Cardiac muscle cell (in vitro differentiated cells and primary cell): ENCODE results near the gene PTPN22. TPM values are rescaled to one million over a fixed set of nuclear protein-coding genes. Genes with fewer than 3 reads are reported as not detected.
A peak's percentile ranks its signal among the peaks of the same experiment; 100 is the strongest.

Source experiments
- DNase-seq, 2 donors: peaks; one replicate each; pipeline versions ENCODE4 v3.0.0 to v3.0.0-alpha.2; 2010 to 2017; ENCODE audit warnings: low read depth in 1 of 2, low spot score in 1 of 2
- H3K27ac ChIP-seq: fragments of 200-600 bp; sonication (generic); 2 replicates; pipeline ENCODE4 v1.5.1; 2016
- H3K27me3 ChIP-seq: fragments of 200-600 bp; sonication (generic); 2 replicates; pipeline ENCODE4 v1.6.0; 2016; ENCODE audit warnings: control low read depth
- H3K36me3 ChIP-seq: fragments of 200-600 bp; sonication (generic); 2 replicates; pipeline ENCODE4 v1.5.1; 2016; ENCODE audit warnings: control low read depth
- H3K4me1 ChIP-seq: fragments of 200-600 bp; sonication (generic); 2 replicates; pipeline ENCODE4 v1.8.1; 2017; ENCODE audit warnings: low read depth, mild to moderate bottlenecking, mixed run types
- H3K4me3 ChIP-seq: fragments of 200-600 bp; sonication (generic); 2 replicates; pipeline ENCODE4 v1.5.1; 2016; ENCODE audit warnings: mild to moderate bottlenecking
- H3K9me3 ChIP-seq: fragments of 200-600 bp; sonication (generic); 2 replicates; pipeline ENCODE4 v1.5.1; 2017; ENCODE audit warnings: low read depth, mild to moderate bottlenecking, control low read depth
- polyA plus RNA-seq: library from polyadenylated mRNA; unstranded; fragments of >200 nt; fragmentation: Nextera tagmentation; extraction: Ambion mirVana; gene quantifications from 2 replicates; pipeline ENCODE4 v1.2.1, GENCODE V29; 2016
- total RNA-seq: library from RNA; depleted of rRNA; stranded (reverse); fragments of >200 nt; gene quantifications from 2 replicates; pipeline ENCODE4 v1.2.3, GENCODE V29; 2016
- TF ChIP-seq, protein P1 (sequence below): IDR thresholded peaks from 2 replicates; pipeline ENCODE4 v1.5.1; 2012; ENCODE audit warnings: low read depth, mild to moderate bottlenecking, low read length

Gene PTPN22
- total and polyA plus RNA-seq, 2 experiments from 2014 or later: not detected

DNA sequence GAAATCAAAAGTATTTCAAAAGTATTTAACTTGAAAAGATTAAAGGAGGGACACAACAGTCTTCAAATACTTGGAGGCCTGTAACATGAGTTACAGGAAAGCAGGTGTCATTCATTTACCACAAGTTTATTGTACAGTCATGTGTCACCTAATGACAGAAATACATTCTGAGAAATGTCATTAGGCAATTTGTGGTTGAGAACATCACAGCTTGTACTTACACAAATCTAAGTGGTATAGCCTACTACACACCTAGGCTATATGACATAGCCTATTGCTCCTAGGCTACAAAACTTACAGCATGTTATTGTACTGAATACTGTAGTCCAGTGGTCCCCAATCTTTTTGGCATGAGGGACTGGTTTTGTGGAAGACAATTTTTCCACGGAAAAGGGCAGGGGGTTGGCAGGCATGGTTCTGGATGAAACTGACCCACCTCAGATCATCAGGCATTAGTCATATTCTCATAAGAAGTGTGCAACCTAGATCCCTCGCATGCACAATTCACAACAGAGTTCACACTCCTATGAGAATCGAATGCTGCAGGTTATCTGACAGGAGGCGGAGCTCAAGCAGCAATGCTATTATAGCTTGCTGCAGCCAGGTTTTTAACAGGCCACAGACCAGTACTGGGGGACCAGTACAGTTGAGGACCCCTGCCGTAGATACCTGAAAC is 87.3 kb downstream of the PTPN22 start:
- Histone ChIP-seq H3K9me3 (no peaks in the 10 kb centered on the region), H3K36me3 (no peaks in the 10 kb centered on the region), H3K4me1 (peaks cover 23% of the 10 kb centered on the region), H3K27me3 (no peaks in the 10 kb centered on the region), H3K4me3 (no peak overlapping the region), H3K27ac (peak overlapping the region; percentile 3)
- TF ChIP-seq, protein P1, sequence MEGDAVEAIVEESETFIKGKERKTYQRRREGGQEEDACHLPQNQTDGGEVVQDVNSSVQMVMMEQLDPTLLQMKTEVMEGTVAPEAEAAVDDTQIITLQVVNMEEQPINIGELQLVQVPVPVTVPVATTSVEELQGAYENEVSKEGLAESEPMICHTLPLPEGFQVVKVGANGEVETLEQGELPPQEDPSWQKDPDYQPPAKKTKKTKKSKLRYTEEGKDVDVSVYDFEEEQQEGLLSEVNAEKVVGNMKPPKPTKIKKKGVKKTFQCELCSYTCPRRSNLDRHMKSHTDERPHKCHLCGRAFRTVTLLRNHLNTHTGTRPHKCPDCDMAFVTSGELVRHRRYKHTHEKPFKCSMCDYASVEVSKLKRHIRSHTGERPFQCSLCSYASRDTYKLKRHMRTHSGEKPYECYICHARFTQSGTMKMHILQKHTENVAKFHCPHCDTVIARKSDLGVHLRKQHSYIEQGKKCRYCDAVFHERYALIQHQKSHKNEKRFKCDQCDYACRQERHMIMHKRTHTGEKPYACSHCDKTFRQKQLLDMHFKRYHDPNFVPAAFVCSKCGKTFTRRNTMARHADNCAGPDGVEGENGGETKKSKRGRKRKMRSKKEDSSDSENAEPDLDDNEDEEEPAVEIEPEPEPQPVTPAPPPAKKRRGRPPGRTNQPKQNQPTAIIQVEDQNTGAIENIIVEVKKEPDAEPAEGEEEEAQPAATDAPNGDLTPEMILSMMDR: no peak
- no peak for DNase-seq

- TF ChIP-seq, protein P1: no peak
- Histone ChIP-seq H3K36me3 (no peaks in the 10 kb centered on the region), H3K4me3 (no peak overlapping the region), H3K4me1 (peaks cover 23% of the 10 kb centered on the region), H3K9me3 (no peaks in the 10 kb centered on the region), H3K27me3 (no peaks in the 10 kb centered on the region), H3K27ac (no peak overlapping the region)
- DNase-seq: peak in 1 of 2 donors; percentile 80
Observed at GRCh38 chr1:113783254-113784103, 88.0 kb downstream of the PTPN22 start.

GRCh38 chr1:113782406-113782805 is 89.1 kb downstream of the PTPN22 start:
- no peak overlapping the region for H3K27ac ChIP-seq
- no peak overlapping the region for H3K4me3 ChIP-seq
- H3K4me1 ChIP-seq: peaks cover 23% of the 10 kb centered on the region
- TF ChIP-seq, protein P1: no peak
- peak in 1 of 2 donors; percentile 22 for DNase-seq
- H3K9me3 ChIP-seq: no peaks in the 10 kb centered on the region
- H3K27me3 ChIP-seq: no peaks in the 10 kb centered on the region
- peaks cover 5% of the 10 kb centered on the region for H3K36me3 ChIP-seq

GRCh38 chr1:113780374-113781146 is 91.0 kb downstream of the PTPN22 start:
- Histone ChIP-seq H3K27me3 (no peaks in the 10 kb centered on the region), H3K9me3 (no peaks in the 10 kb centered on the region), H3K36me3 (peaks cover 20% of the 10 kb centered on the region), H3K4me3 (no peak overlapping the region), H3K4me1 (peaks cover 15% of the 10 kb centered on the region), H3K27ac (no peak overlapping the region)
- no peak for DNase-seq
- TF ChIP-seq, protein P1: no peak

DNA sequence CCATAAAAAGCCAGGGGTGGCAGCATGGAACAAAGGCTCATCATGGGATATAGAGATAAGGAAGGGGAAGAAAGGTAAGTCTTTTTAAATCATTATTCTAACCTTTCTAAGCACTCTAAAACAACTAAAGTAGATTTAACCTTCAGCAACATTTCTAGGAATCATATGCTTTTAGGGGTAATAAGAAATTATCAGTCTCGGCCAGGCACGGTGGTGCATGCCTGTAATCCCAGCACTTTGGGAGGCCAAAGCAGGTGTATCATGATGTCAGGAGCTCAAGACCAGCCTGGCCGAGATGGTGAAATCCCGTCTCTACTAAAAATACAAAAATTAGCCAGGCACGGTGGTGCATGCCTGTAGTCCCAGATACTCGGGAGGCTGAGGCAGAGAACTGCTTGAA is 92.0 kb downstream of the PTPN22 start:
- TF ChIP-seq, protein P1: no peak

More for the DNA sequence above, 92.0 kb downstream of the PTPN22 start:
- Histone ChIP-seq H3K9me3 (no peaks in the 10 kb centered on the region), H3K4me3 (no peak overlapping the region), H3K36me3 (peaks cover 22% of the 10 kb centered on the region), H3K4me1 (peaks cover 15% of the 10 kb centered on the region), H3K27ac (no peak overlapping the region), H3K27me3 (no peaks in the 10 kb centered on the region)
- DNase-seq: no peak
